Neural cell (in vitro differentiated cells): ENCODE measurements around the gene NFYC. TPM values are rescaled to one million over a fixed set of nuclear protein-coding genes. Genes with fewer than 3 reads are reported as not detected.

Experiments used
- H2AFZ ChIP-seq: fragments of 200-600, 300-800 bp; sonication (generic), shearing (Covaris generic); 2 replicates; pipeline ENCODE4 v1.6.0; 2014; ENCODE audit warnings: low read depth, mild to moderate bottlenecking, antibody characterized with exemption, low read length, moderate library complexity
- H3F3A ChIP-seq: fragments of 200-600 bp; shearing (Covaris generic); 2 replicates; pipeline ENCODE4 v1.6.1; 2016; ENCODE audit warnings: mild to moderate bottlenecking, moderate library complexity, mixed read lengths, antibody characterized with exemption, low read length; ENCODE audit not compliant: insufficient read depth, poor library complexity, severe bottlenecking
- H3K27ac ChIP-seq: fragments of 200-600, 300-800 bp; sonication (generic), shearing (Covaris generic); 2 replicates; pipeline ENCODE4 v1.5.1; 2014; ENCODE audit warnings: mild to moderate bottlenecking, low read length, moderate library complexity
- H3K27me3 ChIP-seq: fragments of 300-800, 200-600 bp; sonication (generic), shearing (Covaris generic); 2 replicates; pipeline ENCODE4 v1.6.0; 2014; ENCODE audit warnings: mild to moderate bottlenecking, low read depth, low read length, moderate library complexity; ENCODE audit not compliant: insufficient read depth
- H3K36me3 ChIP-seq: fragments of 300-800, 200-600 bp; sonication (generic), shearing (Covaris generic); 2 replicates; pipeline ENCODE4 v1.5.1; 2014; ENCODE audit warnings: mild to moderate bottlenecking, antibody characterized with exemption, low read length, moderate library complexity; ENCODE audit not compliant: insufficient read depth
- H3K4me2 ChIP-seq: fragments of 300-800, 200-600 bp; sonication (generic), shearing (Covaris generic); 2 replicates; pipeline ENCODE4 v1.6.0; 2014; ENCODE audit warnings: mild to moderate bottlenecking, low read length
- H3K4me3 ChIP-seq: fragments of 300-800, 200-600 bp; sonication (generic), shearing (Covaris generic); 2 replicates; pipeline ENCODE4 v1.5.1; 2014; ENCODE audit warnings: mild to moderate bottlenecking, low read length, moderate library complexity
- H3K79me2 ChIP-seq: fragments of 200-600 bp; shearing (Covaris generic); replicated peaks from 2 replicates; pipeline ENCODE4 v1.6.0; 2014; ENCODE audit warnings: mild to moderate bottlenecking, low read length, moderate library complexity; ENCODE audit not compliant: insufficient read depth
- H3K9ac ChIP-seq: fragments of 300-800, 200-600 bp; sonication (generic), shearing (Covaris generic); 2 replicates; pipeline ENCODE4 v1.6.1; 2016; ENCODE audit warnings: mild to moderate bottlenecking, low read length, mixed read lengths
- H3K9me2 ChIP-seq: fragments of 200-600 bp; shearing (Covaris generic); 2 replicates; pipeline ENCODE4 v1.6.1; 2016; ENCODE audit warnings: mild to moderate bottlenecking, low read length, mixed read lengths; ENCODE audit not compliant: insufficient read depth
- H3K9me3 ChIP-seq: fragments of 200-600, 300-800 bp; sonication (generic), shearing (Covaris generic); 2 replicates; pipeline ENCODE4 v1.6.1; 2016; ENCODE audit warnings: mild to moderate bottlenecking, mixed run types, low read length, moderate library complexity, mixed read lengths
- H4K20me1 ChIP-seq: fragments of 200-600 bp; shearing (Covaris generic); 2 replicates; pipeline ENCODE4 v1.6.1; 2016; ENCODE audit warnings: mild to moderate bottlenecking, mixed run types; ENCODE audit not compliant: insufficient read depth
- EP300 ChIP-seq: fragments of 450-650 bp; conservative IDR thresholded peaks from 2 replicates; pipeline ENCODE4 v1.6.1; 2014; ENCODE audit warnings: antibody characterized with exemption, mild to moderate bottlenecking, moderate library complexity; ENCODE audit not compliant: poor library complexity, severe bottlenecking
- EZH2 ChIP-seq: fragments of 200-600, 300-800 bp; shearing (Covaris generic), sonication (generic); IDR thresholded peaks from 2 replicates; pipeline ENCODE4 v1.6.1; 2014; ENCODE audit warnings: antibody characterized with exemption, low read length, borderline replicate concordance, mild to moderate bottlenecking; ENCODE audit not compliant: insufficient read depth, poor library complexity, severe bottlenecking
- MXI1 ChIP-seq: fragments of 450-650 bp; conservative IDR thresholded peaks from 2 replicates; pipeline ENCODE4 v1.6.1; 2014; ENCODE audit warnings: antibody characterized with exemption, mild to moderate bottlenecking; ENCODE audit not compliant: poor library complexity, severe bottlenecking
- POLR2AphosphoS5 ChIP-seq: IDR thresholded peaks from 2 replicates; pipeline ENCODE4 v1.6.1; 2012
- RAD21 ChIP-seq: fragments of 450-650 bp; conservative IDR thresholded peaks from 2 replicates; pipeline ENCODE4 v1.6.1; 2014; ENCODE audit warnings: antibody characterized with exemption, mild to moderate bottlenecking, moderate library complexity
- SMC3 ChIP-seq: fragments of 450-650 bp; conservative IDR thresholded peaks from 2 replicates; pipeline ENCODE4 v1.6.1; 2014; ENCODE audit warnings: antibody characterized with exemption, mild to moderate bottlenecking, moderate library complexity; ENCODE audit not compliant: poor library complexity
- TAF1 ChIP-seq: IDR thresholded peaks from 2 replicates; pipeline ENCODE4 v1.6.1; 2012; ENCODE audit warnings: low read depth
- polyA plus RNA-seq: library from polyadenylated mRNA; depleted of rRNA; stranded (reverse); fragments of >200 nt; gene quantifications from 2 replicates; pipeline ENCODE4 v1.2.3, GENCODE V29; 2014
- TF ChIP-seq, protein P1 (sequence below): IDR thresholded peaks from 2 replicates; pipeline ENCODE4 v1.6.1; 2012; ENCODE audit warnings: borderline replicate concordance
- TF ChIP-seq, protein P2 (sequence below): fragments of 450-650 bp; IDR thresholded peaks from 2 replicates; pipeline ENCODE4 v1.5.1; 2014; ENCODE audit warnings: antibody characterized with exemption, mild to moderate bottlenecking, moderate library complexity; ENCODE audit not compliant: poor library complexity, severe bottlenecking

The NFYC gene
- polyA plus RNA-seq, 1 donor from 2014 or later: 66.0 TPM

DNA sequence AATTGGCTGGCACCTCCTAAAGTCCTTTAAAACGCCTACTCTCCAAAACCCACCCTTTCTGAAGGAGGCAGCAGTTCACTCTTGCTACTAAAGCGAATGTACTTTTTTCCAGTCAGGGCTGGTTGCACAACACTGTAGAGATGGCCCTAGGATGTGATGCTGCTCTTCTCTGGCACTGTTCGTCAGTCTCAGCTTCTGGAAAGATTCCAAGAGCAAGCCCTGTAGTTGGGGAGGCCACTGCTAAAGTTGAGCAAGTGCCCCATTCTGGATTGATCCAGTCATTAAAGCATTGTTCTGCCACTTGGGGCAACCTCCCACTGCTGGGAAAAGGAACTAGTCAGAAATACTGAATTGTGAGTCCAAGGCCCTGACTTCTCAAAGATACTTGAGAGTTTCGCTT is 63.6 kb downstream of the NFYC start:
- no peaks in the 10 kb centered on the region for H3F3A ChIP-seq
- H3K4me3 ChIP-seq: no peak overlapping the region
- H3K79me2 ChIP-seq: no peaks in the 10 kb centered on the region
- H3K36me3 ChIP-seq: peaks cover 18% of the 10 kb centered on the region
- H3K27ac ChIP-seq: no peak overlapping the region
- TF ChIP-seq RAD21 (no peak), MXI1 (no peak), TAF1 (no peak), EP300 (no peak), SMC3 (no peak), POLR2AphosphoS5 (no peak)
- TF ChIP-seq, protein P1, sequence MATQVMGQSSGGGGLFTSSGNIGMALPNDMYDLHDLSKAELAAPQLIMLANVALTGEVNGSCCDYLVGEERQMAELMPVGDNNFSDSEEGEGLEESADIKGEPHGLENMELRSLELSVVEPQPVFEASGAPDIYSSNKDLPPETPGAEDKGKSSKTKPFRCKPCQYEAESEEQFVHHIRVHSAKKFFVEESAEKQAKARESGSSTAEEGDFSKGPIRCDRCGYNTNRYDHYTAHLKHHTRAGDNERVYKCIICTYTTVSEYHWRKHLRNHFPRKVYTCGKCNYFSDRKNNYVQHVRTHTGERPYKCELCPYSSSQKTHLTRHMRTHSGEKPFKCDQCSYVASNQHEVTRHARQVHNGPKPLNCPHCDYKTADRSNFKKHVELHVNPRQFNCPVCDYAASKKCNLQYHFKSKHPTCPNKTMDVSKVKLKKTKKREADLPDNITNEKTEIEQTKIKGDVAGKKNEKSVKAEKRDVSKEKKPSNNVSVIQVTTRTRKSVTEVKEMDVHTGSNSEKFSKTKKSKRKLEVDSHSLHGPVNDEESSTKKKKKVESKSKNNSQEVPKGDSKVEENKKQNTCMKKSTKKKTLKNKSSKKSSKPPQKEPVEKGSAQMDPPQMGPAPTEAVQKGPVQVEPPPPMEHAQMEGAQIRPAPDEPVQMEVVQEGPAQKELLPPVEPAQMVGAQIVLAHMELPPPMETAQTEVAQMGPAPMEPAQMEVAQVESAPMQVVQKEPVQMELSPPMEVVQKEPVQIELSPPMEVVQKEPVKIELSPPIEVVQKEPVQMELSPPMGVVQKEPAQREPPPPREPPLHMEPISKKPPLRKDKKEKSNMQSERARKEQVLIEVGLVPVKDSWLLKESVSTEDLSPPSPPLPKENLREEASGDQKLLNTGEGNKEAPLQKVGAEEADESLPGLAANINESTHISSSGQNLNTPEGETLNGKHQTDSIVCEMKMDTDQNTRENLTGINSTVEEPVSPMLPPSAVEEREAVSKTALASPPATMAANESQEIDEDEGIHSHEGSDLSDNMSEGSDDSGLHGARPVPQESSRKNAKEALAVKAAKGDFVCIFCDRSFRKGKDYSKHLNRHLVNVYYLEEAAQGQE: no peak
- no peak overlapping the region for H2AFZ ChIP-seq
- no peak overlapping the region for H3K4me2 ChIP-seq
- H3K9me2 ChIP-seq: no peaks in the 10 kb centered on the region
- no peaks in the 10 kb centered on the region for H3K27me3 ChIP-seq
- H3K9ac ChIP-seq: no peak overlapping the region
- no peaks in the 10 kb centered on the region for H4K20me1 ChIP-seq
- H3K9me3 ChIP-seq: no peaks in the 10 kb centered on the region

DNA sequence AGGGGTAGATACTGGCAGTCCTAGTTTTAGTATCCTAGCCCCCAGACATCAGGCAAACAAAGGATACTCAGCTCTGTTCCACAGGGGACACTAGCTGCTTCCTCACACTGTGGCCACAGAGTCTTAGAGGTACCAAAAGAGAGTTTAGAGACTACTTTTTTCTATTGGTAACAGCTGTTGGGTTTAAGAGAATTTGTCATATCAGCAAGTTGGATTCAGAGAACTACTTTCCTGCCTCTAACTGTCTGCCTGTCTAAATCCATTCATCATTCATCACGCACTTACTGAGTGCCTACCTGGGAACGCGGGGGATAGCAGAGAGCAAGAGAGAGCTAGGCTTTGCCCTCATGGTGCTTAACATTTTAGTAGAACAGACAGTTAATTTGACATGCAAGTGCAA is 65.0 kb downstream of the NFYC start:
- peaks cover 18% of the 10 kb centered on the region for H3K36me3 ChIP-seq
- no peaks in the 10 kb centered on the region for H3F3A ChIP-seq
- H2AFZ ChIP-seq: no peak overlapping the region
- no peaks in the 10 kb centered on the region for H3K79me2 ChIP-seq
- no peaks in the 10 kb centered on the region for H3K9me3 ChIP-seq
- no peak overlapping the region for H3K4me3 ChIP-seq
- H3K4me2 ChIP-seq: no peak overlapping the region
- H3K9ac ChIP-seq: no peak overlapping the region
- no peaks in the 10 kb centered on the region for H3K9me2 ChIP-seq
- TF ChIP-seq TAF1: no peak
- no peak for TF ChIP-seq SMC3
- TF ChIP-seq POLR2AphosphoS5: no peak
- TF ChIP-seq, protein P1: no peak
- TF ChIP-seq, protein P2, sequence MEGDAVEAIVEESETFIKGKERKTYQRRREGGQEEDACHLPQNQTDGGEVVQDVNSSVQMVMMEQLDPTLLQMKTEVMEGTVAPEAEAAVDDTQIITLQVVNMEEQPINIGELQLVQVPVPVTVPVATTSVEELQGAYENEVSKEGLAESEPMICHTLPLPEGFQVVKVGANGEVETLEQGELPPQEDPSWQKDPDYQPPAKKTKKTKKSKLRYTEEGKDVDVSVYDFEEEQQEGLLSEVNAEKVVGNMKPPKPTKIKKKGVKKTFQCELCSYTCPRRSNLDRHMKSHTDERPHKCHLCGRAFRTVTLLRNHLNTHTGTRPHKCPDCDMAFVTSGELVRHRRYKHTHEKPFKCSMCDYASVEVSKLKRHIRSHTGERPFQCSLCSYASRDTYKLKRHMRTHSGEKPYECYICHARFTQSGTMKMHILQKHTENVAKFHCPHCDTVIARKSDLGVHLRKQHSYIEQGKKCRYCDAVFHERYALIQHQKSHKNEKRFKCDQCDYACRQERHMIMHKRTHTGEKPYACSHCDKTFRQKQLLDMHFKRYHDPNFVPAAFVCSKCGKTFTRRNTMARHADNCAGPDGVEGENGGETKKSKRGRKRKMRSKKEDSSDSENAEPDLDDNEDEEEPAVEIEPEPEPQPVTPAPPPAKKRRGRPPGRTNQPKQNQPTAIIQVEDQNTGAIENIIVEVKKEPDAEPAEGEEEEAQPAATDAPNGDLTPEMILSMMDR: no peak
- no peak for TF ChIP-seq EZH2
- no peak for TF ChIP-seq MXI1
- TF ChIP-seq EP300: no peak
- TF ChIP-seq RAD21: no peak
- H4K20me1 ChIP-seq: peaks cover 3% of the 10 kb centered on the region
- H3K27me3 ChIP-seq: no peaks in the 10 kb centered on the region
- H3K27ac ChIP-seq: no peak overlapping the region
